Neutrophil (primary cell): ENCODE data around the gene DCLRE1B.

ENCODE experiments used
- H3K27ac ChIP-seq: fragments of 200-600 bp; sonication (generic); 2 replicates; pipeline ENCODE4 v1.5.1; 2016; ENCODE audit warnings: mild to moderate bottlenecking, moderate library complexity
- H3K27me3 ChIP-seq: fragments of 200-600 bp; sonication (generic); 2 replicates; pipeline ENCODE4 v1.6.0; 2016; ENCODE audit warnings: mild to moderate bottlenecking
- H3K36me3 ChIP-seq: fragments of 200-600 bp; sonication (generic); 2 replicates; pipeline ENCODE4 v1.5.1; 2017
- H3K4me1 ChIP-seq, 2 experiments: fragments of 200-600 bp in 1 of 2; sonication (generic) in 1 of 2; 1 replicate in 1 of 2; 2 replicates in 1 of 2; pipeline versions ENCODE4 v1.5.1 to v1.6.1; 2013 to 2016; ENCODE audit warnings: low read depth in 1 of 2, low read length in 1 of 2, mild to moderate bottlenecking in 1 of 2, moderate library complexity in 1 of 2; ENCODE audit not compliant: control insufficient read depth in 1 of 2, insufficient read depth in 1 of 2
- H3K4me3 ChIP-seq, 2 experiments: fragments of 200-600 bp in 1 of 2; sonication (generic) in 1 of 2; 1 replicate in 1 of 2; 2 replicates in 1 of 2; pipeline ENCODE4 v1.5.1; 2013 to 2016; ENCODE audit warnings: low read depth in 1 of 2, low read length in 1 of 2, mild to moderate bottlenecking in 1 of 2, moderate library complexity in 1 of 2
- H3K9me3 ChIP-seq: fragments of 200-600 bp; sonication (generic); 2 replicates; pipeline ENCODE4 v1.5.1; 2016
- TF ChIP-seq, protein P1 (sequence below): fragments of 200-600 bp; sonication (generic); IDR thresholded peaks from 2 replicates; pipeline ENCODE4 v1.5.1; 2016; ENCODE audit warnings: antibody characterized with exemption

Gene DCLRE1B

DNA sequence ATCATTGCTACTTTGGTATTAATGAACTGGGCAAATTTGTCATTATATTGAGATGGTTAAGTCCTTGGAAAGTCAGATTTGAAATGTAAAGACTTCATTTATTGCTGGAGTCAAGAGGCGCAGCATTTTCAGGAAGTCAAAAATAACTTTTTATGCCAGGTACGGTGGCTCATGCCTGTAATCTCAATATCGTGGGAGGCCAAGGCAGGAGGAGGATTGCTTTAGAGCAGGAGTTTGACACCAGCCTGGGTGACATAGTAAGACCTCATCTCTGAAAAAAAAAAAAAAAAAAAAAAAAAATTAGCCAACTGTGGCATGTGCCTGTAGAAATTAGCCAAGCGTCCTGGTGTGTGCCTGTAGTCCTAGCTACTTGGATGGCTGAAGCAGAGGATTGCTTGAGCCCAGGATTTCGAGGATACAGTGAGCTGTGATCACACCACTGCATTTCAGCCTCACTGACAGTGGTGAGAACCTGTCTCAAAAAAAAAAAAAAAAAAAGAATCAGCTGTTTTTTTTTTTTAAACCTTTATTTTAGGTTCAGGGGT lies 29.5 kb downstream of the DCLRE1B start:
- Histone ChIP-seq H3K36me3 (no peaks in the 10 kb centered on the region), H3K27me3 (no peaks in the 10 kb centered on the region), H3K4me3 (no peak overlapping the region), H3K9me3 (no peaks in the 10 kb centered on the region), H3K27ac (peak overlapping the region; percentile 95), H3K4me1 (peaks cover 89 to 94% of the 10 kb centered on the region in 2 experiments)
- TF ChIP-seq, protein P1, sequence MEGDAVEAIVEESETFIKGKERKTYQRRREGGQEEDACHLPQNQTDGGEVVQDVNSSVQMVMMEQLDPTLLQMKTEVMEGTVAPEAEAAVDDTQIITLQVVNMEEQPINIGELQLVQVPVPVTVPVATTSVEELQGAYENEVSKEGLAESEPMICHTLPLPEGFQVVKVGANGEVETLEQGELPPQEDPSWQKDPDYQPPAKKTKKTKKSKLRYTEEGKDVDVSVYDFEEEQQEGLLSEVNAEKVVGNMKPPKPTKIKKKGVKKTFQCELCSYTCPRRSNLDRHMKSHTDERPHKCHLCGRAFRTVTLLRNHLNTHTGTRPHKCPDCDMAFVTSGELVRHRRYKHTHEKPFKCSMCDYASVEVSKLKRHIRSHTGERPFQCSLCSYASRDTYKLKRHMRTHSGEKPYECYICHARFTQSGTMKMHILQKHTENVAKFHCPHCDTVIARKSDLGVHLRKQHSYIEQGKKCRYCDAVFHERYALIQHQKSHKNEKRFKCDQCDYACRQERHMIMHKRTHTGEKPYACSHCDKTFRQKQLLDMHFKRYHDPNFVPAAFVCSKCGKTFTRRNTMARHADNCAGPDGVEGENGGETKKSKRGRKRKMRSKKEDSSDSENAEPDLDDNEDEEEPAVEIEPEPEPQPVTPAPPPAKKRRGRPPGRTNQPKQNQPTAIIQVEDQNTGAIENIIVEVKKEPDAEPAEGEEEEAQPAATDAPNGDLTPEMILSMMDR, result no peak

DNA sequence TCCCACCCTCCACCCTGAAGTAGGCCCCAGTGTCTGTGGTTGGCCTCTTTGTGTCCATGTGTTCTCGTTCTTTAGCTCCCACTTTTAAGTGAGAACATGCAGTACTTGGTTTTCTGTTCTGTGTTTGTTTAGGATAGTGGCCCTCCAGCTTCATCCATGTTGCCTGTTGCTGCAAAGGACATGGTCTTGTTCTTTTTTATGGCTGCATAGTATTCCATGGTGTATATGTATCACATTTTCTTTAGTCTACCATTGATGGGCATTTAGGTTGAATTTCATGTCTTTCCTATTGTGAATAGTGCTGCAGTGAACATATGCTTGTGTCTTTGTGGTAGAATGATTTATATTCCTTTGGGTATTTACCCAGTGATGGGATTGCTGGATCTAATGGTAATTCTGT lies 30.1 kb downstream of the DCLRE1B start:
- Histone ChIP-seq H3K27ac (peak overlapping the region; percentile 95), H3K27me3 (no peaks in the 10 kb centered on the region), H3K9me3 (no peaks in the 10 kb centered on the region), H3K4me1 (peaks cover 95 to 99% of the 10 kb centered on the region in 2 experiments), H3K4me3 (no peak overlapping the region), H3K36me3 (no peaks in the 10 kb centered on the region)
- TF ChIP-seq, protein P1, result no peak

DNA sequence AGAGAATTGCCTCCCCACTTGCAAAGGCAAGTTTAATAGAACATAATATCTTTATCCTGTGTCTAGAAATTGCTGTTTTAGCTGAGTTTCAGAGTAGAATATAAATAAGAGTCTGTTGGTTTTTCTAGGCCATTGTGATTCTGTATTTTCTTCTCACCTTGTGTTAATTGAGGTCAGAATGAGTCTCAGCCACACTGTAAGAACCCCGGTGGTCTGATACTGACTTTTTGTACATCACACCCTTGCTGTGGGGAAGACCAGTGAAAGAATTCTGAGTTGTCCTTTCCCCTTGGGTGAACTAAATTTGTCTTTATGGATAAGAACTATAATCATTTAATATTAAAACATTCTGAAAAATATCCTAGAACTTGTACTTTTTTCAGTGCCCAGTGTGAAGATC lies 30.8 kb downstream of the DCLRE1B start:
- TF ChIP-seq, protein P1, result no peak
- H3K27ac ChIP-seq, result peak overlapping the region; percentile 46
- H3K9me3 ChIP-seq, result no peaks in the 10 kb centered on the region
- no peak overlapping the region for H3K4me3 ChIP-seq
- H3K36me3 ChIP-seq, result peaks cover 7% of the 10 kb centered on the region
- H3K27me3 ChIP-seq, result no peaks in the 10 kb centered on the region
- peaks cover 96 to 99% of the 10 kb centered on the region in 2 experiments for H3K4me1 ChIP-seq

DNA sequence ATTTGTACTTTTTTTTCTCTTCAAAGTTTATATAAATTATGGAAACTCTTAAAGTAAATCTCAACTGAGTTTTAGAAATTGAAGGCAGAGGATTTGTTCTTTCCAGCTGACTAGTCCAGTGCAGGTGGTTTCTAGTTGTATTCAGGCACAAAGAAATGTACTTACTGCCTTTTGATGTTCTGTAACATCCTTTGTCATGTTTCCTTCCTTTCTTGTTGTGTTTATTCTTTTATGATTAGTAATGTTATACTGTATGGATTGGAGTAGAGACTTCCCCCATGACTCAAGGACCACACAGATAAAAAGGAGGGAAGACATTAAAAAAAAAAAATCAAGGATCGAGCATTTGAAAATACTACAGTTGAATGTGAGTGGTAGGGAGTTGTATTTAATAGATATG lies 32.0 kb downstream of the DCLRE1B start:
- Histone ChIP-seq H3K27ac (peak overlapping the region; percentile 58), H3K4me3 (no peak overlapping the region), H3K4me1 (peaks cover 94 to 95% of the 10 kb centered on the region in 2 experiments), H3K36me3 (peaks cover 19% of the 10 kb centered on the region), H3K27me3 (no peaks in the 10 kb centered on the region), H3K9me3 (no peaks in the 10 kb centered on the region)
- TF ChIP-seq, protein P1, result no peak

DNA sequence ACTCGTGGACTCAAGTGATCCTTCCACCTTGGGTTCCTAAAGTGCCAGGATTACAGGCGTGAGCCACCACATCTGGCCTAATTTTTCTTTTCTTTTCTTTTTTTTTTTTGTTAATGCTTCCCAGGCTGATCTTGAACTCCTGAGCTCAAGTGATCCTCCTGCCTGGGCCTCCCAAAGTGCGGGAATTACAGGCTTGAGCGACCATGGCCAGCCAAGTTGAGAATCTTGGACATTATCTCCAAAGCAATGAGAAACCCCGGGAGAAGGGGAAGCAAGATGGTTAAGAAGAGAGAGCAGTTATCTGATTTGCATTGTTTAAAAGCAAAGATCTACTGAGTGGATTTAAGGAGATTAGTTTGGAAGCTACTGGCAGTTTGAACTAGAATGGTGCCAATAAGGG lies 33.1 kb downstream of the DCLRE1B start:
- TF ChIP-seq, protein P1, result no peak
- Histone ChIP-seq H3K27ac (peak overlapping the region; percentile 47), H3K4me1 (peaks cover 94 to 95% of the 10 kb centered on the region in 2 experiments), H3K36me3 (peaks cover 19% of the 10 kb centered on the region), H3K27me3 (no peaks in the 10 kb centered on the region), H3K9me3 (no peaks in the 10 kb centered on the region), H3K4me3 (no peak overlapping the region)
